Activated CD8-positive, alpha-beta T cell treated with anti-CD3 and anti-CD28 coated beads, Interleukin-2, amount 10 ng/mL, durations not matched to agents 7 days and 5 days (primary cell): ENCODE measurements around the gene KLF4. TPM values are rescaled to one million over a fixed set of nuclear protein-coding genes. Genes with fewer than 3 reads are reported as not detected.
A peak's percentile ranks its signal among the peaks of the same experiment; 100 is the strongest.

ENCODE experiments used
- ATAC-seq: fragments of 150-1000 bp; cut with Tn5 transposase; one replicate; pipeline ENCODE4 v1.10.0; 2021; ENCODE audit warnings: moderate library complexity
- CTCF ChIA-PET: fragments of 350-600 bp; sonication (Branson Sonifier 250); formaldehyde crosslinking; loops from one replicate; lab custom pipeline; 2021; ENCODE audit warnings: antibody characterized with exemption; lab: Charles Lee
- POLR2A ChIA-PET: fragments of 350-600 bp; sonication (Branson Sonifier 250); formaldehyde crosslinking; loops from one replicate; lab custom pipeline; 2021; ENCODE audit warnings: antibody characterized with exemption; lab: Charles Lee
- DNase-seq: peaks from one replicate; pipeline ENCODE4 v3.0.0-alpha.2; 2020
- H3K27ac Mint-ChIP-seq: one replicate; pipeline ENCODE4 v1.8.0; 2021; ENCODE audit warnings: mild to moderate bottlenecking, mixed read lengths
- H3K27me3 Mint-ChIP-seq: one replicate; pipeline ENCODE4 v1.8.0; 2021; ENCODE audit warnings: low read depth, mixed read lengths
- H3K36me3 Mint-ChIP-seq: one replicate; pipeline ENCODE4 v1.8.0; 2021; ENCODE audit warnings: low read depth, mixed read lengths
- H3K4me1 Mint-ChIP-seq: one replicate; pipeline ENCODE4 v1.8.0; 2021; ENCODE audit warnings: low read depth, mixed read lengths
- H3K4me3 Mint-ChIP-seq: one replicate; pipeline ENCODE4 v1.8.0; 2021; ENCODE audit warnings: mild to moderate bottlenecking, mixed read lengths
- H3K9me3 Mint-ChIP-seq: one replicate; pipeline ENCODE4 v1.8.0; 2022; ENCODE audit warnings: mixed read lengths; ENCODE audit not compliant: insufficient read depth
- total RNA-seq, 2 experiments: library from RNA; stranded (reverse); gene quantifications; one replicate each; pipeline ENCODE4 v1.2.3, GENCODE V29; 2021

The KLF4 gene
- total RNA-seq, 2 experiments from 2014 or later, result 1.5 to 1.9 TPM

DNA sequence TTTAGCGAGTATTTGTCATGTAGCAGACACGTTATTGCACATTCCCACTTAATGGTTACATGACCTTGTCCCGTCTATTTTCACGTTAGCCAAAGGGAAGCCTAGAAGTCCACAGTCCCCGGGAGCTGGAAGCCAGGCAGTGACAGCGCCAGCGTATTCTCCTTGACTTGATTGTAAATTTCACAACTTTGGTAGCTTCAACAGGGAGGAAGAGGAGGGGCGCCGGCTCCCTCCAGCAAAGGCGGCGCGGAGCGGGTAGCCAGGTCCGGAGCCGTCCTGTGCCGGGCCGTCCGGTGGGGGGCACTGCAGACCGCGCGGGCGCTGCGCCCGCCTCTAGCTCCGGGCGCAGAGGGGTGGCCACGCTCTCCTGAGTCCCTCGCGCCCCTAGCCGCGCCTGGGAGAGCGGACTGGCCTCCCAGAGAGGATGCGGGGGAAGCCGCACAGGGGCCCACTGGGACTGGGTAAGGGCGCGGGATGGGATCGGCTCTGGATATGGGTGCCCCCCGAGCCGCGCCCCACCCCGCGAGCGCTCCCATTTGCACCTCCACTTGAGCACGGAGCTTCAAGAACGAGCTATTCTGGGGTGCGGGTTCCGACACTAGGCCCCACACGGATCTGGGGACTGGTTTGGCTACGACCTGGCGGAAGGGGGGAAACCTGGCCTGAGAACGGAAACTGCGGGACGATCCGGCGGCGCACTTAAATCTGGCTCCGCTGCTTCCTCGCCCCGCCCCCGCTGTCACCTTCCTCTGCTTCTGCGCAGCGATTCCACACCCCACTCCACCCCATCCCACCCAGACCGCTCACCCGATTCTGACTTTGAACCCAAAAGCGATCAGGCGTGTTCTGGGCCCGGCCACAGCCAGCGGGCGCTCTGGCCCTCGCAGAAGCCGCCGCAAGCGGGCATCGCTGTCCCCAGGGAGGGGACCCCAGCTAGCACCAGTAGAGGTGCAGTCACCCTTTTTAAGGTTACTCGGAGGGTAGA lies 23.8 kb downstream of the KLF4 start:
- peak; percentile 89 for ATAC-seq
- Mint-ChIP-seq H3K4me1 (peaks cover 4% of the 10 kb centered on the region), H3K36me3 (no peaks in the 10 kb centered on the region), H3K27me3 (peaks cover 26% of the 10 kb centered on the region), H3K27ac (no peak overlapping the region), H3K4me3 (peak overlapping the region; percentile 38), H3K9me3 (no peaks in the 10 kb centered on the region)
- ChIA-PET POLR2A (no interaction called here), CTCF (interaction anchor here (1.2 to 1.6 kb wide), 3 partner anchors 18 to 1100 kb away, joined by 4 to 5 read pairs (median 5); no protein-coding TSS in a partner anchor)
- DNase-seq, result peak; percentile 44

DNA sequence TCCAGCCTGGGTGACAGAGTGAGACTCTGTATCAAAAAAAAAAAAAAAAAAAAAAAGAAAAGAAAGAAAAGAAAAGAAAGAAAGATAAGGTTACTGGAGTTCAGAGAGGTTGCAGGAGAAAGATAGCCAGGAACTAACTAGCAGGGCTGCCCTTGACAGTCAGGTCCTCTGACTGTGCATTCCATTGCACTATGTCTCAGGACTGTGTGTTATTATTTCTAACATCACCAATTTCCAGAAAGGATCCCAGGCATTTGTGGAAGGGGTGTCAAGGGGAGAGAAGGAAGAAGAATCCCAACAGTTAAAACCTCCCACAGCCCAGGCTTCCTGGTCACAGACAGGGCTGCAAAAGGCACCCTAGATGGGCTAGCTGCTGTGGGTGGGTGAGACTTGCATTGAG lies 25.1 kb downstream of the KLF4 start:
- H3K9me3 Mint-ChIP-seq, result no peaks in the 10 kb centered on the region
- DNase-seq, result no peak
- ATAC-seq, result no peak
- H3K4me3 Mint-ChIP-seq, result no peak overlapping the region
- no peak overlapping the region for H3K27ac Mint-ChIP-seq
- H3K36me3 Mint-ChIP-seq, result no peaks in the 10 kb centered on the region
- POLR2A ChIA-PET, result no interaction called here
- peaks cover 26% of the 10 kb centered on the region for H3K27me3 Mint-ChIP-seq
- CTCF ChIA-PET, result interaction anchor here (1.6 kb wide), 1 partner anchor 23 kb away, joined by 4 read pairs; no protein-coding TSS in a partner anchor
- H3K4me1 Mint-ChIP-seq, result peaks cover 4% of the 10 kb centered on the region

GRCh38 chr9:107462691-107463090 lies 26.9 kb downstream of the KLF4 start:
- ATAC-seq, result no peak
- no peaks in the 10 kb centered on the region for H3K36me3 Mint-ChIP-seq
- CTCF ChIA-PET, result no interaction called here
- H3K4me3 Mint-ChIP-seq, result no peak overlapping the region
- no peak overlapping the region for H3K27ac Mint-ChIP-seq
- H3K9me3 Mint-ChIP-seq, result no peaks in the 10 kb centered on the region
- peaks cover 26% of the 10 kb centered on the region for H3K27me3 Mint-ChIP-seq
- POLR2A ChIA-PET, result no interaction called here
- DNase-seq, result no peak
- peaks cover 4% of the 10 kb centered on the region for H3K4me1 Mint-ChIP-seq

- ATAC-seq, result no peak
- Mint-ChIP-seq H3K9me3 (no peaks in the 10 kb centered on the region), H3K27ac (no peak overlapping the region), H3K27me3 (peaks cover 10% of the 10 kb centered on the region), H3K4me1 (peaks cover 3% of the 10 kb centered on the region), H3K4me3 (no peak overlapping the region), H3K36me3 (no peaks in the 10 kb centered on the region)
- CTCF ChIA-PET, result no interaction called here
- DNase-seq, result no peak
- POLR2A ChIA-PET, result no interaction called here
Observed at GRCh38 chr9:107460153-107461023, 29.2 kb downstream of the KLF4 start.

- ATAC-seq (no peak), DNase-seq (no peak)
- Mint-ChIP-seq H3K27ac (no peak overlapping the region), H3K9me3 (no peaks in the 10 kb centered on the region), H3K4me1 (no peaks in the 10 kb centered on the region), H3K36me3 (no peaks in the 10 kb centered on the region), H3K27me3 (no peaks in the 10 kb centered on the region), H3K4me3 (no peak overlapping the region)
- POLR2A ChIA-PET, result no interaction called here
- CTCF ChIA-PET, result no interaction called here
Observed at GRCh38 chr9:107455425-107456135, 34.0 kb downstream of the KLF4 start.

DNA sequence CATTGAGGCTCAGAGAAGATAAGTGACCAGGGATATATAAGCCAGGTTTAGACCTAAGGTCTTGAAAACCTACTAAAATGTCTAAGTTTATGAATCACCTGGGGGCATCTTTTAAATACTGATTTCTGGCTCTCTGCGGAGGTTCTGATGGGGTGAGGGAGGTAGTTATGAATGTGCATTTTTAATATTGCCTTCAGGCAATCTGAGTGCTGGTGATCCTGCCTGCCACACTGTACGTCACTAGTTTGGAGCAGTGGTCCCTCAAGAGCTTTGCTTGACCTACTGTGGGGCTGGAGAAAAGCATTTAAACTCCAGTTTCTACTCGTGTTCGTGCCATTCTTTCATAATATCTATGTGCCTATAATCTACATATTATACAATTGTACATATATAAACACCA lies 36.1 kb downstream of the KLF4 start:
- CTCF ChIA-PET, result no interaction called here

GRCh38 chr9:107447834-107448233 lies 41.7 kb downstream of the KLF4 start:
- POLR2A ChIA-PET, result interaction anchor here (0.6 kb wide), 1 partner anchor 88 kb away, joined by 5 read pairs; no protein-coding TSS in a partner anchor
- ATAC-seq (no peak), DNase-seq (no peak)
- Mint-ChIP-seq H3K4me3 (no peak overlapping the region), H3K4me1 (no peaks in the 10 kb centered on the region), H3K36me3 (no peaks in the 10 kb centered on the region), H3K27me3 (no peaks in the 10 kb centered on the region), H3K27ac (no peak overlapping the region), H3K9me3 (no peaks in the 10 kb centered on the region)
- CTCF ChIA-PET, result no interaction called here

More for the DNA sequence above, 36.1 kb downstream of the KLF4 start:
- Mint-ChIP-seq H3K27ac (no peak overlapping the region), H3K9me3 (no peaks in the 10 kb centered on the region), H3K4me1 (no peaks in the 10 kb centered on the region), H3K4me3 (no peak overlapping the region), H3K27me3 (no peaks in the 10 kb centered on the region), H3K36me3 (no peaks in the 10 kb centered on the region)
- POLR2A ChIA-PET, result no interaction called here
- DNase-seq (no peak), ATAC-seq (no peak)

DNA sequence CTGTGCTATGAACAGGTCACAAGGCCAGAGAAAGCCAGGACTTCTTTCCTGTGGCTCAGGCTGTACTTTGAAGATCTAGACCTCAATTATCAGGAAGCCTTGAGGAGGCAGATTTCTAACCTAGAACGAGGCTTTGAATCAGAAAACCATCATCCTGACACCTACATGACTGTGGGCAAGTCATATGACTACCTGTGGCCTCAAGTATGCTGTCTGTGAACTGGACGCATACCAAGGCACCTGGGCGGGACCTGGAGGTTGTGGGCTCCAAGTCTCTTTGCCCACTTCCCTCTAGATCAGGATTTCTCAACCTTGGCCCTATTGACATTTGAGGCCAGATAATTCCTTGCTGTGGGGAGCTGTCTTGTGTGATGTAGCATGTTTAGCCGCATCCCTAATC lies 42.5 kb downstream of the KLF4 start:
- no peaks in the 10 kb centered on the region for H3K4me1 Mint-ChIP-seq
- POLR2A ChIA-PET, result no interaction called here
- ATAC-seq (no peak), DNase-seq (no peak)
- CTCF ChIA-PET, result no interaction called here
- H3K27ac Mint-ChIP-seq, result no peak overlapping the region
- H3K4me3 Mint-ChIP-seq, result no peak overlapping the region
- no peaks in the 10 kb centered on the region for H3K9me3 Mint-ChIP-seq
- H3K27me3 Mint-ChIP-seq, result no peaks in the 10 kb centered on the region
- H3K36me3 Mint-ChIP-seq, result no peaks in the 10 kb centered on the region

DNA sequence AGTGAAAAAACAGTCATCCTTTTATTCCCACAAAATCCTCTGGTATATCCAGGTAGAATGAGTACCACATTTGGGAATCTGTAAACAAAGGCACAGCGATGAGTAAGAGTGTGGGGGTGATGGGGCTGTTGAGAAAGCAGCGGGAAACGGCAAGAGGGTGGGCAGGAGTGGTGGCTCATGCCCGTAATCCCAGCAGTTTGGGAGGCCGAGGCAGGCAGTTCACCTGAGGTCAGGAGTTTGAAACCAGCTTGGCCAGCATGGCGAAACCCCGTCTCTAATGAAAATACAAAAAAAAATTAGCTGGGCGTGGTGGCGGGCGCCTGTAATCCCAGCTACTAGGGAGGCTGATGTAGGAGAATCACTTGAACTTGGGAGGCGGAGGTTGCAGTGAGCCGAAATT lies 43.1 kb downstream of the KLF4 start:
- ATAC-seq (no peak), DNase-seq (no peak)
- Mint-ChIP-seq H3K36me3 (no peaks in the 10 kb centered on the region), H3K27me3 (no peaks in the 10 kb centered on the region), H3K27ac (no peak overlapping the region), H3K4me3 (no peak overlapping the region), H3K4me1 (no peaks in the 10 kb centered on the region), H3K9me3 (no peaks in the 10 kb centered on the region)
- ChIA-PET CTCF (no interaction called here), POLR2A (no interaction called here)

GRCh38 chr9:107443786-107444185 lies 45.8 kb downstream of the KLF4 start:
- POLR2A ChIA-PET, result no interaction called here
- no peak overlapping the region for H3K27ac Mint-ChIP-seq
- CTCF ChIA-PET, result interaction anchor here (1.5 kb wide), 1 partner anchor 18 kb away, joined by 7 read pairs; no protein-coding TSS in a partner anchor
- no peaks in the 10 kb centered on the region for H3K36me3 Mint-ChIP-seq
- H3K4me3 Mint-ChIP-seq, result no peak overlapping the region
- no peak for ATAC-seq
- H3K9me3 Mint-ChIP-seq, result no peaks in the 10 kb centered on the region
- no peaks in the 10 kb centered on the region for H3K27me3 Mint-ChIP-seq
- DNase-seq, result no peak
- no peaks in the 10 kb centered on the region for H3K4me1 Mint-ChIP-seq

- Mint-ChIP-seq H3K27ac (no peak overlapping the region), H3K4me3 (no peak overlapping the region), H3K27me3 (no peaks in the 10 kb centered on the region), H3K36me3 (no peaks in the 10 kb centered on the region), H3K9me3 (no peaks in the 10 kb centered on the region), H3K4me1 (no peaks in the 10 kb centered on the region)
- ChIA-PET CTCF (no interaction called here), POLR2A (no interaction called here)
- ATAC-seq (no peak), DNase-seq (no peak)
Observed at GRCh38 chr9:107439991-107440456, 49.5 kb downstream of the KLF4 start.
